Nephron progenitor cell (in vitro differentiated cells): Measurements from ENCODE around the gene FKBP4.

ENCODE experiments used
- DNase-seq: peaks from one replicate; pipeline ENCODE4 v3.0.0; 2021
- H3K27ac Mint-ChIP-seq: 2 replicates; pipeline ENCODE4 v1.8.0; 2021; ENCODE audit warnings: mild to moderate bottlenecking, moderate library complexity, mixed read lengths
- H3K27me3 Mint-ChIP-seq: 2 replicates; pipeline ENCODE4 v1.8.0; 2021; ENCODE audit warnings: mild to moderate bottlenecking, low read depth, mixed read lengths; ENCODE audit not compliant: poor library complexity
- H3K36me3 Mint-ChIP-seq: 2 replicates; pipeline ENCODE4 v1.8.0; 2021; ENCODE audit warnings: low read depth, mixed read lengths
- H3K4me1 Mint-ChIP-seq: 2 replicates; pipeline ENCODE4 v1.8.0; 2021; ENCODE audit warnings: mixed read lengths
- H3K4me3 Mint-ChIP-seq: 2 replicates; pipeline ENCODE4 v1.8.0; 2021; ENCODE audit warnings: mild to moderate bottlenecking, moderate library complexity, mixed read lengths
- H3K9me3 Mint-ChIP-seq: 2 replicates; pipeline ENCODE4 v1.8.0; 2021; ENCODE audit warnings: mild to moderate bottlenecking, moderate library complexity, mixed read lengths
- CTCF ChIP-seq: fragments of 200-600 bp; sonication (generic); IDR thresholded peaks from 2 replicates; pipeline ENCODE4 v1.5.0; 2021; ENCODE audit warnings: antibody characterized with exemption

Gene FKBP4

GRCh38 chr12:2801044-2801783, 6.4 kb downstream of the FKBP4 start:
- no peak overlapping the region for H3K27ac Mint-ChIP-seq
- no peaks in the 10 kb centered on the region for H3K27me3 Mint-ChIP-seq
- TF ChIP-seq CTCF, result no peak
- peaks cover 27% of the 10 kb centered on the region for H3K4me1 Mint-ChIP-seq
- DNase-seq, result no peak
- peaks cover 84% of the 10 kb centered on the region for H3K36me3 Mint-ChIP-seq
- no peak overlapping the region for H3K4me3 Mint-ChIP-seq
- H3K9me3 Mint-ChIP-seq, result no peaks in the 10 kb centered on the region

GRCh38 chr12:2803635-2804392, 9.0 kb downstream of the FKBP4 start:
- H3K27ac Mint-ChIP-seq, result peak overlapping the region; percentile 64
- H3K4me3 Mint-ChIP-seq, result no peak overlapping the region
- no peak for TF ChIP-seq CTCF
- H3K27me3 Mint-ChIP-seq, result no peaks in the 10 kb centered on the region
- H3K36me3 Mint-ChIP-seq, result peaks cover 72% of the 10 kb centered on the region
- H3K9me3 Mint-ChIP-seq, result no peaks in the 10 kb centered on the region
- H3K4me1 Mint-ChIP-seq, result peaks cover 9% of the 10 kb centered on the region
- DNase-seq, result no peak

- Mint-ChIP-seq H3K27ac (peak overlapping the region; percentile 52), H3K27me3 (no peaks in the 10 kb centered on the region), H3K4me1 (peaks cover 9% of the 10 kb centered on the region), H3K9me3 (no peaks in the 10 kb centered on the region), H3K36me3 (peaks cover 65% of the 10 kb centered on the region), H3K4me3 (no peak overlapping the region)
- no peak for DNase-seq
- no peak for TF ChIP-seq CTCF
These were observed 9.8 kb downstream of the FKBP4 start for GRCh38 chr12:2804393-2805142.

GRCh38 chr12:2805143-2805520, 10.4 kb downstream of the FKBP4 start:
- no peak for TF ChIP-seq CTCF
- H3K4me3 Mint-ChIP-seq, result no peak overlapping the region
- no peaks in the 10 kb centered on the region for H3K27me3 Mint-ChIP-seq
- no peak for DNase-seq
- peaks cover 59% of the 10 kb centered on the region for H3K36me3 Mint-ChIP-seq
- H3K4me1 Mint-ChIP-seq, result peaks cover 9% of the 10 kb centered on the region
- peak overlapping the region; percentile 52 for H3K27ac Mint-ChIP-seq
- H3K9me3 Mint-ChIP-seq, result no peaks in the 10 kb centered on the region

GRCh38 chr12:2806700-2807099, 11.9 kb downstream of the FKBP4 start:
- TF ChIP-seq CTCF, result no peak
- no peak for DNase-seq
- H3K4me1 Mint-ChIP-seq, result peaks cover 17% of the 10 kb centered on the region
- H3K27ac Mint-ChIP-seq, result no peak overlapping the region
- no peak overlapping the region for H3K4me3 Mint-ChIP-seq
- peaks cover 43% of the 10 kb centered on the region for H3K36me3 Mint-ChIP-seq
- H3K9me3 Mint-ChIP-seq, result no peaks in the 10 kb centered on the region
- no peaks in the 10 kb centered on the region for H3K27me3 Mint-ChIP-seq
